ENCODE measurements around the gene WDR46. TPM values are rescaled to one million over a fixed set of nuclear protein-coding genes. Genes with fewer than 3 reads are reported as not detected.

Gene WDR46
- total and polyA plus RNA-seq, 2 of the 13 experiments (the other 11 are each of a cell fraction or from before 2014, with no cell fraction given): 47.4 to 105 TPM

GRCh38 chr6:33248643-33248931, 40.5 kb downstream of the WDR46 start (continued):
- TF ChIP-seq ZNF770 (CRISPR knock-in tag; IDR thresholded peaks at IDR 0.05): no peak
- TF ChIP-seq ZNF615 (CRISPR knock-in tag; IDR thresholded peaks at IDR 0.05; ENCODE audit: borderline replicate concordance): no peak
- TF ChIP-seq MEF2D (CRISPR knock-in tag; IDR thresholded peaks at IDR 0.05): 0 out of 2 replicates have a peak, but pooled peaks have one; percentile 61
- no peak for TF ChIP-seq HOXA7 (CRISPR knock-in tag; IDR thresholded peaks at IDR 0.05)
- TF ChIP-seq, protein P1, sequence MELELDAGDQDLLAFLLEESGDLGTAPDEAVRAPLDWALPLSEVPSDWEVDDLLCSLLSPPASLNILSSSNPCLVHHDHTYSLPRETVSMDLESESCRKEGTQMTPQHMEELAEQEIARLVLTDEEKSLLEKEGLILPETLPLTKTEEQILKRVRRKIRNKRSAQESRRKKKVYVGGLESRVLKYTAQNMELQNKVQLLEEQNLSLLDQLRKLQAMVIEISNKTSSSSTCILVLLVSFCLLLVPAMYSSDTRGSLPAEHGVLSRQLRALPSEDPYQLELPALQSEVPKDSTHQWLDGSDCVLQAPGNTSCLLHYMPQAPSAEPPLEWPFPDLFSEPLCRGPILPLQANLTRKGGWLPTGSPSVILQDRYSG (CRISPR knock-in tag; IDR thresholded peaks at IDR 0.05): peak; percentile 43; the same call in 1 of the 2 replicates
- TF ChIP-seq AGO1 (IDR thresholded peaks at IDR 0.05; ENCODE audit: low read depth, low read length, poor library complexity, severe bottlenecking): no peak
- no peak for TF ChIP-seq ZNF644 (CRISPR knock-in tag; IDR thresholded peaks at IDR 0.05; ENCODE audit: low read depth)
- no peak for TF ChIP-seq ZNF557 (CRISPR knock-in tag; IDR thresholded peaks at IDR 0.05)
- TF ChIP-seq POGK (CRISPR knock-in tag; conservative IDR thresholded peaks at IDR 0.05): 0 out of 2 replicates have a peak, but pooled peaks have one; percentile 36
- TF ChIP-seq ZNF253 (CRISPR knock-in tag; IDR thresholded peaks at IDR 0.05; ENCODE audit: borderline replicate concordance): 0 out of 2 replicates have a peak, but pooled peaks have one; percentile 84
- no peak for TF ChIP-seq ZNF562 (CRISPR knock-in tag; IDR thresholded peaks at IDR 0.05; ENCODE audit: borderline replicate concordance)
- peak; percentile 84 for TF ChIP-seq ZNF777 (CRISPR knock-in tag; IDR thresholded peaks at IDR 0.05)
- 0 out of 2 replicates have a peak, but pooled peaks have one; percentile 3 for TF ChIP-seq PPARG (CRISPR knock-in tag; conservative IDR thresholded peaks at IDR 0.05)
- TF ChIP-seq GTF3A (CRISPR knock-in tag; conservative IDR thresholded peaks at IDR 0.05): 0 out of 2 replicates have a peak, but pooled peaks have one; percentile 49
- peak; percentile 25 for TF ChIP-seq ZNF550 (CRISPR knock-in tag; IDR thresholded peaks at IDR 0.05; ENCODE audit: borderline replicate concordance)
- no peak for TF ChIP-seq FOXJ3 (CRISPR knock-in tag; IDR thresholded peaks at IDR 0.05; ENCODE audit: borderline replicate concordance)
- 0 out of 2 replicates have a peak, but pooled peaks have one; percentile 7 for TF ChIP-seq ZNF335 (CRISPR knock-in tag; IDR thresholded peaks at IDR 0.05)
- TF ChIP-seq, protein P2, sequence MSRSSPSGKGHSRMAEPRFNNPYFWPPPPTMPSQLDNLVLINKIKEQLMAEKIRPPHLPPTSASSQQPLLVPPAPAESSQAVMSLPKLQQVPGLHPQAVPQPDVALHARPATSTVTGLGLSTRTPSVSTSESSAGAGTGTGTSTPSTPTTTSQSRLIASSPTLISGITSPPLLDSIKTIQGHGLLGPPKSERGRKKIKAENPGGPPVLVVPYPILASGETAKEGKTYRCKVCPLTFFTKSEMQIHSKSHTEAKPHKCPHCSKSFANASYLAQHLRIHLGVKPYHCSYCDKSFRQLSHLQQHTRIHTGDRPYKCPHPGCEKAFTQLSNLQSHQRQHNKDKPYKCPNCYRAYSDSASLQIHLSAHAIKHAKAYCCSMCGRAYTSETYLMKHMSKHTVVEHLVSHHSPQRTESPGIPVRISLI (CRISPR knock-in tag; IDR thresholded peaks at IDR 0.05; ENCODE audit: borderline replicate concordance): peak; percentile 43; the same call in 1 of the 2 replicates
- peak; percentile 26; the same call in 1 of the 2 replicates for TF ChIP-seq ZNF619 (CRISPR knock-in tag; IDR thresholded peaks at IDR 0.05)
- no peak for TF ChIP-seq XRCC5 (optimal IDR thresholded peaks at IDR 0.05; ENCODE audit: low read length)
- TF ChIP-seq, protein P3, sequence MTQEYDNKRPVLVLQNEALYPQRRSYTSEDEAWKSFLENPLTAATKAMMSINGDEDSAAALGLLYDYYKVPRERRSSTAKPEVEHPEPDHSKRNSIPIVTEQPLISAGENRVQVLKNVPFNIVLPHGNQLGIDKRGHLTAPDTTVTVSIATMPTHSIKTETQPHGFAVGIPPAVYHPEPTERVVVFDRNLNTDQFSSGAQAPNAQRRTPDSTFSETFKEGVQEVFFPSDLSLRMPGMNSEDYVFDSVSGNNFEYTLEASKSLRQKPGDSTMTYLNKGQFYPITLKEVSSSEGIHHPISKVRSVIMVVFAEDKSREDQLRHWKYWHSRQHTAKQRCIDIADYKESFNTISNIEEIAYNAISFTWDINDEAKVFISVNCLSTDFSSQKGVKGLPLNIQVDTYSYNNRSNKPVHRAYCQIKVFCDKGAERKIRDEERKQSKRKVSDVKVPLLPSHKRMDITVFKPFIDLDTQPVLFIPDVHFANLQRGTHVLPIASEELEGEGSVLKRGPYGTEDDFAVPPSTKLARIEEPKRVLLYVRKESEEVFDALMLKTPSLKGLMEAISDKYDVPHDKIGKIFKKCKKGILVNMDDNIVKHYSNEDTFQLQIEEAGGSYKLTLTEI (CRISPR knock-in tag; conservative IDR thresholded peaks at IDR 0.05): no peak
- no peak for TF ChIP-seq ZNF570 (CRISPR knock-in tag; IDR thresholded peaks at IDR 0.05; ENCODE audit: borderline replicate concordance)
